KMS-11 (cell line): Measurements from ENCODE around the gene KDM5A.

Experiments
- H2AFZ ChIP-seq: fragments of 200-600 bp; sonication (generic); 2 replicates; pipeline ENCODE4 v1.6.1; 2016; ENCODE audit warnings: antibody characterized with exemption, mixed run types, low read depth
- H3K27ac ChIP-seq: fragments of 200-600 bp; sonication (generic); 2 replicates; pipeline ENCODE4 v1.6.1; 2016; ENCODE audit warnings: mild to moderate bottlenecking, mixed run types
- H3K27me3 ChIP-seq: fragments of 200-600 bp; sonication (generic); 2 replicates; pipeline ENCODE4 v1.6.1; 2017; ENCODE audit warnings: mild to moderate bottlenecking, low read depth, mixed run types, moderate library complexity; ENCODE audit not compliant: insufficient read depth
- H3K36me3 ChIP-seq: fragments of 200-600 bp; sonication (generic); 2 replicates; pipeline ENCODE4 v1.6.1; 2017; ENCODE audit warnings: mild to moderate bottlenecking, mixed run types; ENCODE audit not compliant: insufficient read depth
- H3K4me1 ChIP-seq: fragments of 200-600 bp; sonication (generic); 2 replicates; pipeline ENCODE4 v1.6.1; 2016; ENCODE audit warnings: mild to moderate bottlenecking, low read depth, mixed run types; ENCODE audit not compliant: poor library complexity, severe bottlenecking
- H3K4me2 ChIP-seq: fragments of 200-600 bp; sonication (generic); 2 replicates; pipeline ENCODE4 v1.7.0; 2016; ENCODE audit warnings: mild to moderate bottlenecking, mixed run types
- H3K4me3 ChIP-seq: fragments of 200-600 bp; sonication (generic); IDR thresholded peaks from 2 replicates; pipeline ENCODE4 v1.6.1; 2017; ENCODE audit warnings: low read depth, low read length, mixed read lengths; ENCODE audit not compliant: insufficient read depth
- H3K79me2 ChIP-seq: fragments of 200-600 bp; sonication (generic); 2 replicates; pipeline ENCODE4 v1.6.1; 2016; ENCODE audit warnings: low read depth, mixed run types; ENCODE audit not compliant: insufficient read depth
- H3K9ac ChIP-seq: fragments of 200-600 bp; sonication (generic); 2 replicates; pipeline ENCODE4 v1.6.1; 2016; ENCODE audit warnings: mild to moderate bottlenecking, mixed run types
- H4K20me1 ChIP-seq: fragments of 200-600 bp; sonication (generic); 2 replicates; pipeline ENCODE4 v1.6.1; 2016; ENCODE audit warnings: mild to moderate bottlenecking, mixed run types; ENCODE audit not compliant: insufficient read depth
- CTCF ChIP-seq: fragments of 200-600 bp; sonication (generic); conservative IDR thresholded peaks from 2 replicates; pipeline ENCODE4 v1.6.1; 2017; ENCODE audit warnings: low read depth, mild to moderate bottlenecking, antibody characterized with exemption, low read length, moderate library complexity, mixed read lengths

Gene KDM5A

GRCh38 chr12:256225-256624 lies 132.9 kb downstream of the KDM5A start:
- Histone ChIP-seq H2AFZ (no peak overlapping the region), H3K4me1 (no peaks in the 10 kb centered on the region), H3K79me2 (no peaks in the 10 kb centered on the region), H3K27ac (no peak overlapping the region), H3K4me2 (no peak overlapping the region), H3K4me3 (no peak overlapping the region), H3K27me3 (no peaks in the 10 kb centered on the region; the same call in 1 of the 2 replicates), H4K20me1 (no peaks in the 10 kb centered on the region), H3K9ac (no peak overlapping the region), H3K36me3 (no peaks in the 10 kb centered on the region)
- TF ChIP-seq CTCF = no peak

- Histone ChIP-seq H3K4me3 (no peak overlapping the region), H2AFZ (no peak overlapping the region), H3K4me2 (no peak overlapping the region), H3K4me1 (no peaks in the 10 kb centered on the region), H3K79me2 (no peaks in the 10 kb centered on the region), H4K20me1 (no peaks in the 10 kb centered on the region), H3K36me3 (no peaks in the 10 kb centered on the region), H3K27me3 (no peaks in the 10 kb centered on the region; the same call in 1 of the 2 replicates), H3K9ac (no peak overlapping the region), H3K27ac (no peak overlapping the region)
- TF ChIP-seq CTCF = no peak
Measured at GRCh38 chr12:254912-255311, 134.2 kb downstream of the KDM5A start.

- H3K27ac ChIP-seq = no peak overlapping the region
- H3K79me2 ChIP-seq = no peaks in the 10 kb centered on the region
- H3K36me3 ChIP-seq = no peaks in the 10 kb centered on the region
- no peak for TF ChIP-seq CTCF
- H4K20me1 ChIP-seq = no peaks in the 10 kb centered on the region
- H3K9ac ChIP-seq = no peak overlapping the region
- no peaks in the 10 kb centered on the region for H3K27me3 ChIP-seq
- no peak overlapping the region for H2AFZ ChIP-seq
- no peak overlapping the region for H3K4me3 ChIP-seq
- no peaks in the 10 kb centered on the region for H3K4me1 ChIP-seq
- H3K4me2 ChIP-seq = no peak overlapping the region
Measured at GRCh38 chr12:254039-254438, 135.1 kb downstream of the KDM5A start.

- H3K79me2 ChIP-seq = no peaks in the 10 kb centered on the region
- no peaks in the 10 kb centered on the region for H3K27me3 ChIP-seq
- H3K36me3 ChIP-seq = no peaks in the 10 kb centered on the region
- no peak overlapping the region for H3K4me3 ChIP-seq
- no peak overlapping the region for H3K9ac ChIP-seq
- no peak overlapping the region for H2AFZ ChIP-seq
- no peaks in the 10 kb centered on the region for H3K4me1 ChIP-seq
- no peaks in the 10 kb centered on the region for H4K20me1 ChIP-seq
- no peak overlapping the region for H3K27ac ChIP-seq
- no peak for TF ChIP-seq CTCF
- no peak overlapping the region for H3K4me2 ChIP-seq
Measured at GRCh38 chr12:253116-253831, 135.8 kb downstream of the KDM5A start.
